Stimulated activated naive CD4-positive, alpha-beta T cell treated with Interleukin-2 at 50 U/mL for 16 hours (primary cell): ENCODE results near the gene ADGRE1.
"Not testable (repeated sequence)": the region's sequence is repeated elsewhere in the genome, so short reads cannot be mapped to it uniquely, and the experiment has no call there.

Experiments
- DNase-seq: peaks from one replicate; lab custom pipeline; 2025; lab: John Stamatoyannopoulos, UW

ADGRE1 gene, protein sequence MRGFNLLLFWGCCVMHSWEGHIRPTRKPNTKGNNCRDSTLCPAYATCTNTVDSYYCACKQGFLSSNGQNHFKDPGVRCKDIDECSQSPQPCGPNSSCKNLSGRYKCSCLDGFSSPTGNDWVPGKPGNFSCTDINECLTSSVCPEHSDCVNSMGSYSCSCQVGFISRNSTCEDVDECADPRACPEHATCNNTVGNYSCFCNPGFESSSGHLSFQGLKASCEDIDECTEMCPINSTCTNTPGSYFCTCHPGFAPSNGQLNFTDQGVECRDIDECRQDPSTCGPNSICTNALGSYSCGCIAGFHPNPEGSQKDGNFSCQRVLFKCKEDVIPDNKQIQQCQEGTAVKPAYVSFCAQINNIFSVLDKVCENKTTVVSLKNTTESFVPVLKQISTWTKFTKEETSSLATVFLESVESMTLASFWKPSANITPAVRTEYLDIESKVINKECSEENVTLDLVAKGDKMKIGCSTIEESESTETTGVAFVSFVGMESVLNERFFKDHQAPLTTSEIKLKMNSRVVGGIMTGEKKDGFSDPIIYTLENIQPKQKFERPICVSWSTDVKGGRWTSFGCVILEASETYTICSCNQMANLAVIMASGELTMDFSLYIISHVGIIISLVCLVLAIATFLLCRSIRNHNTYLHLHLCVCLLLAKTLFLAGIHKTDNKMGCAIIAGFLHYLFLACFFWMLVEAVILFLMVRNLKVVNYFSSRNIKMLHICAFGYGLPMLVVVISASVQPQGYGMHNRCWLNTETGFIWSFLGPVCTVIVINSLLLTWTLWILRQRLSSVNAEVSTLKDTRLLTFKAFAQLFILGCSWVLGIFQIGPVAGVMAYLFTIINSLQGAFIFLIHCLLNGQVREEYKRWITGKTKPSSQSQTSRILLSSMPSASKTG

DNA sequence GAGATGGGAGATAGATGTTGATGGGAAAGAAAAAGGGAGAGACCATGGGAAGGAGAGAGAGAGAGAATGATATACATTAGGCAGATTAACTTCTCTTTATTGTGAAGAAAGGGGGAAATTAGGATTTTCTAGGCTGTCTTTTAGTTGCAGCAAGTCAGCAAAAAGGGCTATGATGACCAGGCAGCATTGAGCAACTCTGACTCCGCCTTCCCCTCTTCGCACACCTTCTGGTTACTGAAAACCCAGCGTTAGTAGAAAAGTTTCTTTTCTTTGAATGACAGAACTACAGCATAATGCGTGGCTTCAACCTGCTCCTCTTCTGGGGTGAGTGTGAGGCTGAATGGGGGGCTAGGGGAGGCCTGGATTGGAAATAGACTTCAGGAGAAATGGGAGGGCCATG is at the start of gene ADGRE1:
ADGRE1 (plus strand) TSS at position 264 of the 400 bp plus-strand sequence; CDS start at position 294, 30 bp downstream.
- DNase-seq = peak; percentile 8

DNA sequence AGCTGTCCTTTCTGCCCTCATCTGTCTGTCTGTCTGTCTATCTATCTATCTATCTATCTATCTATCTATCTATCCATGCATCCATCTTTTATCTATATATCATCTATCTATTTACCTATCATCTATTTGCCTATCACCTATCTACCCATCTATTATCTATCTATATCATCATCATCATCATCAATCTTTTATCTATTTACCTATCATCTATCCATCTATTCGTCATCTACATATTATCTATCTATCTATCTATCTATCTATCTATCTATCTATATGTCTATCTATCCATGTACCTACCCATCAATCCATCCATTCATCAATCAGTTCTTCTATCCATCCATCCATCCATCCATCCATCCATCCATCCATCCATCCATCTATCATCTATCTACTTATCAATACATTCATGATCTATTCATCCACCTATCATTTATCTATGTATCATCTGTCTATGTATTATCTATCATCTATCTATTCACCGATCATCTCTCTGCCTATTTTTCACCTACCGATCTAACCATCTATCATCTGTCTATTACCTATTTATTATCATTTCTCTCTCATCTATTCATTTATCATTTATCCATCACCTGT is 49.2 kb upstream of the ADGRE1 start:
- DNase-seq = no peak

- DNase-seq = no peak
Observed at GRCh38 chr19:6842871-6843607, 44.3 kb upstream of the ADGRE1 start.

DNA sequence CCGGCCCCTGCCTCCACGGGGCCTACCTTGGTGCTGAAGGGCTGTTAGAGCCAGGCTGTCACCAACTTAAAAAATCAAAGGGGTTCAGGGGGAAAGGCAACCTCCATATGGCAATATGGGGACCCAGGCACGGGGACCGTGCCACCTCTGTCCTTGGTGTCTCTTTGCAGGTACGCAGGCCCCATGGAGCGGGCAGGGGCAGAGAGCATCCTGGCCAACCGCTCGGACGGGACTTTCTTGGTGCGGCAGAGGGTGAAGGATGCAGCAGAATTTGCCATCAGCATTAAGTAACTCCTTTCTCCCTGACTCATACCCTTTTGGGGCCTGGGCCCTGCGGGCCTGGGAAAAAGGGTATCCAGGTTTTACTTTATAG is 39.6 kb upstream of the ADGRE1 start:
- no peak for DNase-seq

- DNase-seq = no peak
Observed at GRCh38 chr19:6848986-6849385, 38.4 kb upstream of the ADGRE1 start.

GRCh38 chr19:6849876-6850275 is 37.5 kb upstream of the ADGRE1 start:
- no peak for DNase-seq

GRCh38 chr19:6851359-6851758 is 36.0 kb upstream of the ADGRE1 start:
- no peak for DNase-seq

GRCh38 chr19:6852001-6852400 is 35.4 kb upstream of the ADGRE1 start:
- DNase-seq = no peak

- no peak for DNase-seq
Observed at GRCh38 chr19:6853868-6854267, 33.5 kb upstream of the ADGRE1 start.

DNA sequence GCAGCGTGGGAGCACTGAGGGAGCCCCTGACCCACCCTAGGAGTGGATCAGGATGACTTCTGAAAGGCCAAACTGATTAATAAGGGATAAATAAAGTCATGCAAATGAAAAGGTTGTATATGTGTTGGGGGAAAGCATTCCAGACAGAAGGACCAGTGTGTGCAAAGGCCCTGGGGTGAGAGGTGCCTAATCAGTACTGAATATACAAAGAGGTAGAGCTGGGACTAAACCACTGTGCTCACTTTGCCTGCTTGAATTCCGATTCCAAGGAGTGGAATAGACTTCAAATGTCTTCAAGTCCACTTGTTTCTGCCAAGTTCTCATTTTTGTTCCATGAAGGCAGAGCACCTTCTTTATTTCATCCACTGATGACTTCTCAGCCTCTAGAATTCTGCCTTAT is 32.6 kb upstream of the ADGRE1 start:
- DNase-seq = no peak

DNA sequence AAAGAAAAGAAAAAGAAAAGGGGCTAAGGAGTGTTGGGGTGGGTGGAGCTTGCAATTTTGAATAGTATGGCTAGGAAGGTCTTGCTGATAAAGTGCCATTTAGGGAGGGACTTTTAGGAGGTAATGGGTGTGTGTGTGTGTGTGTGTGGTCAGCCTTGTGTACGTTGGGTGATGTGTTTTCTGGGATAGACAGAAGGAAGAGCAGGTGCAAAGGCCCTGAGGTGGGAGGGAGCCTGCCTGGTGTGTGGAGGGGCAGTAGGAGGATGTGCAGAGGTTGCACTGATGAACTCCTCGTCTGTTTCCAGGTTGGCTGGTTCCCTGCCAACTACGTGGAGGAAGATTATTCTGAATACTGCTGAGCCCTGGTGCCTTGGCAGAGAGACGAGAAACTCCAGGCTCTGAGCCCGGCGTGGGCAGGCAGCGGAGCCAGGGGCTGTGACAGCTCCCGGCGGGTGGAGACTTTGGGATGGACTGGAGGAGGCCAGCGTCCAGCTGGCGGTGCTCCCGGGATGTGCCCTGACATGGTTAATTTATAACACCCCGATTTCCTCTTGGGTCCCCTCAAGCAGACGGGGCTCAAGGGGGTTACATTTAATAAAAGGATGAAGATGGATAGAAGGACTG is 30.5 kb upstream of the ADGRE1 start:
- no peak for DNase-seq

- no peak for DNase-seq
Observed at GRCh38 chr19:6861683-6862286, 25.6 kb upstream of the ADGRE1 start.

DNA sequence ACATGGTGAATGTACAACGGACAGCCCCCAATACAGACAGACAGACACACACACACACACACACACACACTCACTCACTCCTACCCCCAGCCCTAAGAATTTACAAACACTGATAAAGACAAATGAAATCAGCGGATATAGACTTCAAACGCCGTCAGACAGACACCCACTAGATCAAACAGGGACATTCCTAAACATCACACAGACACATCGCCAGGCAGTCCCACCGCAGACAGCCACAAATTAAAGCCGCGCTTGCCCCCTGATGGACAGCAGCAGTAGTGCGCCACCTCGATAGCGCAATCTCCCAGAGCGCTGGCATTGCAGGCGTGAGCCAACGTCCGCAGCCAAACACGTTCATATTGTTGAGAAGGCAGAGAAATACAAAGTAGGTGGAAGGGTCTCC is 24.7 kb upstream of the ADGRE1 start:
- peak; percentile 88 for DNase-seq

DNA sequence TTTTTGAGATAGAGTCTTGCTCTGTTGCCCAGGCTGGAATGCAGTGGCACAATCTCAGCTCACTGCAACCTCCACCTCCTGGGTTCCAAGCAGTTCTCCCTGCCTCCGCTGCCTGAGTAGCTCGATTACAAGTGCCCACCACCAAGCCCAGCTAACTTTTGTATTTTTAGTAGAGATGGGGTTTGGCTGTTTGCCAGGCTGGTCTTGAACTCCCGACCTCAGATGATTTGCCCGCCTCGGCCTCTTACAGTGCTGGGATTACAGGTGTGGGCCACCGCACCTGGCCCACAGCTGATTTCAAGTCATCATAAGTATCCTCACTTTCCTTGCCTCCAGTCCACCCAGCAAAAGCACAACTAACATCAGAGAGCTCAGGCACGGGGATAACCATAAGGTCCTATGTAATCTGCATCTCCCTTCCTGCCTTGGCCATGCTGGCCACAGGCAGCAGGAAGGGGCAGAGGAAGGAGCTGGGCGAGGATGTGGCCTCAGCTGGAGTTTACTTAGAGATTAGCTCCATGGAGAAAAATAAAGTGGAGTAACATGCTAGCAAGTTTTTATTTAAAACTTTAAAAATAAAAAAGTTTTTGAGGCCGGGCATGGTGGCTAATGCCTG is 22.9 kb upstream of the ADGRE1 start:
- no peak for DNase-seq

- no peak for DNase-seq
Observed at GRCh38 chr19:6865849-6866248, 21.5 kb upstream of the ADGRE1 start.

GRCh38 chr19:6866741-6867151 is 20.6 kb upstream of the ADGRE1 start:
- DNase-seq = no peak

GRCh38 chr19:6868351-6868750 is 19.0 kb upstream of the ADGRE1 start:
- DNase-seq = no peak

DNA sequence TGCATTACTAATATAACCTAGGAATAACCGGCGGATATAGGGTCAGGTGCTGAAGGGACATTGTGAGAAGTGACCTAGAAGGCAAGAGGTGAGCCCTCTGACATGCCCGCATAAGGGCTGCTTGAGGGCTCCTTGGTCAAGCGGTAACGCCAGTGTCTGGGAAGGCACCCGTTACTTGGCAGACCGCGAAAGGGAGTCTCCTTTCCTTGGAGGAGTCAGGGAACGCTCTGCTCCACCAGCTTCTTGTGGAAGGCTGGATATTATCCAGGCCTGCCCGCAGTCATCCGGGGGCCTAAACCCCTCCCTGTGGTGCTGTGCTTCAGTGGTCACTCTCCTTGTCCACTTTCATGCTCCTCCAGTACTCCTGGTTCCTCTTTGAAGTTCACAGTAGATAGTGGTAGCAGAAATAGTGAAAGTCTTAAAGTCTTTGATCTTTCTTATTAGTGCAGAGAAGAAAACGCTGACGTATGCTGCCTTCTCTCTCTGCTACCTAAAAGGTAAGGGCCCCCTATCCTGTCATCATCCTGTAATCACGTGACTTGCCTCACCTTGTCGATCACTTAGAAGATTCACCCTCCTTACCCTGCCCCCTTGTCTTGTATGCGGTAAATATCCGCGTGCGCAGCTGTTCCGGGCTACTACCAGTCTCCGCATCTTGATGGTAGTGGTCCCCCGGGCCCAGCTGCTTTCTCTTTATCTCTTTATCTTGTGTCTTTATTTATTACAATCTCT is 18.1 kb upstream of the ADGRE1 start:
- not testable (repeated sequence) for DNase-seq

DNA sequence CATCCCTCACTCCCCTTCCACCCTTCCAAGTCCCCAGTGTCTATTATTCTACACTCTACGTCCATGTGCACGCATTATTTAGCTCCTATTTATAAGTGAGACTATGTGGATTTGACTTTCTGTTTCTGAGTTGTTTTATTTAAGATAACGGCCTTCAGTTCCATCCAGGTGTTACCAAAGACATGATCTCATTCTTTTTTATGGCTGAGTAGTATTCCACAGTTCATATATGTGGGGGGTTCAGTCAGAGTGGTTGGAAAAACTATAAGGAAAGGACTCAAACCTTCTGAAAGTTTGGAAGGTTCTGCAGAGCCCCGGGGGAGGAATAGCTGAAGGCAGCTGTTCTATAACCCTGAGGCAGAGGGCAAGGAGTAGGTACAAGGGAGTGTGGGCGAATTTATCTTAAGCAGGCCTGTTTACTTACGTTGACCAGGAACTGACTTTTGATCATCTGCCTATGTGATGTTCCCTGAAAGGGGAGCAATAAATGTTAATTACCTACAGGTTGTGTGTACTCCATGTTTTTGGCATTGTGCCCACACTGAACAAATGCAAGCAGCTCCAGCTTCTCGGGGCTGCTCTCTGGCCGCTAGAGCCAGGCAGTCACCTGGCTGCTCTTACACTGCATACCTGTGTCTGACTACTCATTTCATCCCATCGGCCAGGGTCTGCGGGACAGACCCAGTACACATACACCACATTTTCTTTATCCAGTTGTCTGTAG is 13.5 kb upstream of the ADGRE1 start:
- DNase-seq = no peak
